Measurements from ENCODE around the gene DDX25.

Gene DDX25

GRCh38 chr11:125977333-125977732 is 73.0 kb downstream of the DDX25 start:
- Histone ChIP-seq H4K8ac (ENCODE audit: low read depth, low read length) (no peak overlapping the region), H3K4me2 (ENCODE audit: low read length) (no peak overlapping the region), H3K36me3 (ENCODE audit: control insufficient read depth in 1 of 2, insufficient read depth in 2 of 2, low read length in 2 of 2) (peaks cover 10 to 21% of the 10 kb centered on the region in 2 experiments), H2AFZ (ENCODE audit: insufficient read depth, low read length, poor library complexity) (no peak overlapping the region), H3K27ac (ENCODE audit: low read depth, low read length) (no peak overlapping the region), H3K4ac (ENCODE audit: low read depth, low read length) (no peak overlapping the region), H3K4me1 (ENCODE audit: control insufficient read depth in 1 of 2, insufficient read depth in 2 of 2, low read length in 2 of 2) (no peaks in the 10 kb centered on the region), H3K9ac (ENCODE audit: low read length) (no peak overlapping the region), H3K18ac (ENCODE audit: low read length) (no peak overlapping the region), H3K23ac (ENCODE audit: low read length) (no peak overlapping the region), H3K14ac (ENCODE audit: low read length) (no peak overlapping the region), H3K79me2 (ENCODE audit: control insufficient read depth, insufficient read depth, low read length, poor library complexity) (no peaks in the 10 kb centered on the region), H2AK5ac (ENCODE audit: low read length) (no peak overlapping the region), H3K79me1 (ENCODE audit: low read length) (no peaks in the 10 kb centered on the region), H2BK12ac (ENCODE audit: low read length) (no peak overlapping the region), H3K4me3 (ENCODE audit: low read depth, low read length) (no peak overlapping the region), H3K27me3 (ENCODE audit: insufficient read depth, low read length) (no peaks in the 10 kb centered on the region), H4K91ac (ENCODE audit: low read depth, low read length) (no peak overlapping the region), H2BK5ac (ENCODE audit: low read depth, low read length, poor library complexity) (no peak overlapping the region), H3K9me3 (ENCODE audit: insufficient read depth, low read depth, low read length) (peaks cover 1% of the 10 kb centered on the region), H4K12ac (ENCODE audit: low read depth, low read length) (no peak overlapping the region), H2BK120ac (ENCODE audit: insufficient read depth, low read length, poor library complexity) (no peak overlapping the region)
- WGBS (ENCODE audit: extremely low coverage, insufficient coverage, insufficient read length): no CpG with 5 or more reads among the region's 3 CpGs
- DNase-seq: no peak

- Histone ChIP-seq H2AK5ac (ENCODE audit: low read length) (no peak overlapping the region), H3K14ac (ENCODE audit: low read length) (no peak overlapping the region)
Observed at GRCh38 chr11:125978181-125978716, 73.9 kb downstream of the DDX25 start.

More at GRCh38 chr11:125978181-125978716, 73.9 kb downstream of the DDX25 start:
- H2BK12ac ChIP-seq (ENCODE audit: low read length): no peak overlapping the region
- H4K91ac ChIP-seq (ENCODE audit: low read depth, low read length): no peak overlapping the region
- no peaks in the 10 kb centered on the region for H3K79me2 ChIP-seq (ENCODE audit: control insufficient read depth, insufficient read depth, low read length, poor library complexity)
- WGBS (ENCODE audit: extremely low coverage, insufficient coverage, insufficient read length): no CpG with 5 or more reads among the region's 6 CpGs
- H2AFZ ChIP-seq (ENCODE audit: insufficient read depth, low read length, poor library complexity): no peak overlapping the region
- no peaks in the 10 kb centered on the region for H3K4me1 ChIP-seq (ENCODE audit: control insufficient read depth in 1 of 2, insufficient read depth in 2 of 2, low read length in 2 of 2)
- no peaks in the 10 kb centered on the region for H3K79me1 ChIP-seq (ENCODE audit: low read length)
- no peak overlapping the region for H3K4me2 ChIP-seq (ENCODE audit: low read length)
- H4K8ac ChIP-seq (ENCODE audit: low read depth, low read length): no peak overlapping the region
- no peak overlapping the region for H2BK120ac ChIP-seq (ENCODE audit: insufficient read depth, low read length, poor library complexity)
- DNase-seq: no peak
- no peak overlapping the region for H4K12ac ChIP-seq (ENCODE audit: low read depth, low read length)
- no peak overlapping the region for H3K27ac ChIP-seq (ENCODE audit: low read depth, low read length)
- no peak overlapping the region for H2BK5ac ChIP-seq (ENCODE audit: low read depth, low read length, poor library complexity)
- no peak overlapping the region for H3K23ac ChIP-seq (ENCODE audit: low read length)
- H3K9ac ChIP-seq (ENCODE audit: low read length): no peak overlapping the region
- no peak overlapping the region for H3K4me3 ChIP-seq (ENCODE audit: low read depth, low read length)
- H3K18ac ChIP-seq (ENCODE audit: low read length): no peak overlapping the region
- H3K9me3 ChIP-seq (ENCODE audit: insufficient read depth, low read depth, low read length): peaks cover 1% of the 10 kb centered on the region
- no peaks in the 10 kb centered on the region for H3K27me3 ChIP-seq (ENCODE audit: insufficient read depth, low read length)
- peaks cover 12 to 23% of the 10 kb centered on the region in 2 experiments for H3K36me3 ChIP-seq (ENCODE audit: control insufficient read depth in 1 of 2, insufficient read depth in 2 of 2, low read length in 2 of 2)
- H3K4ac ChIP-seq (ENCODE audit: low read depth, low read length): no peak overlapping the region

All from trophoblast cell (in vitro differentiated cells and primary cell).